K562 (cell line): ENCODE data around the gene NAT10. TPM values are rescaled to one million over a fixed set of nuclear protein-coding genes. Genes with fewer than 3 reads are reported as not detected.

Experiments used
- NUFIP1 ChIP-seq: fragments of 450-650 bp; IDR thresholded peaks from 2 replicates; pipeline ENCODE4 v1.6.1; 2018; ENCODE audit not compliant: partially characterized antibody
- REST ChIP-seq, 2 experiments: fragments of 450-650 bp; formaldehyde crosslinking in 1 of 2; IDR thresholded peaks; 2 replicates each; pipeline versions ENCODE4 v1.4.0 to v1.6.1; 2014 to 2020; ENCODE audit warnings: mild to moderate bottlenecking in 2 of 2, borderline replicate concordance in 1 of 2, low read depth in 1 of 2
- ZBTB8A ChIP-seq: fragments of 450-650 bp; IDR thresholded peaks from 2 replicates; pipeline ENCODE4 v1.6.1; 2018; ENCODE audit warnings: mild to moderate bottlenecking, moderate library complexity; ENCODE audit not compliant: partially characterized antibody
- ZKSCAN8 ChIP-seq: fragments of 200-800 bp; sonication (Bioruptor generic); IDR thresholded peaks from 2 replicates; pipeline ENCODE4 v1.6.1; 2016; ENCODE audit warnings: missing genetic modification characterization, missing compliant biosample characterization
- polyA plus RNA-seq, 8 experiments: library from polyadenylated mRNA; depleted of rRNA in 4 of 8; stranded (reverse) in 5 of 8; unstranded in 3 of 8; fragments of >200 nt; fragmentation: Nextera tagmentation in 2 of 8; fragmentation: Illumina TruSeq in 1 of 8; extraction: Ambion mirVana in 2 of 8; extraction: Trizol in 1 of 8; gene quantifications; 2 replicates each; pipeline versions ENCODE4 v1.2.1 to v1.2.3, GENCODE V29; 2011 to 2014; ENCODE audit warnings: inconsistent platforms in 1 of 8, missing spikeins in 1 of 8
- total RNA-seq, 7 experiments: library from RNA; depleted of rRNA in 6 of 7; stranded (reverse); fragments of >200 nt in 6 of 7; fragmentation: Illumina TruSeq in 2 of 7; extraction: Trizol in 2 of 7; gene quantifications; 2 replicates each; pipeline versions ENCODE4 v1.2.1 to v1.2.3, GENCODE V29; 2011 to 2021; ENCODE audit warnings: low replicate concordance in 1 of 7
- TF ChIP-seq, protein P1 (sequence below): fragments of 200-400 bp; formaldehyde crosslinking; IDR thresholded peaks from 2 replicates; pipeline ENCODE4 v1.6.1; 2017; ENCODE audit warnings: mild to moderate bottlenecking, low read depth, low read length, moderate library complexity
- TF ChIP-seq, protein P2 (sequence below), 2 experiments: IDR thresholded peaks; 2 replicates each; pipeline ENCODE4 v1.6.1; 2011; ENCODE audit warnings: borderline replicate concordance in 1 of 2, control low read depth in 1 of 2, low read depth in 1 of 2, low read length in 1 of 2, mild to moderate bottlenecking in 1 of 2, mixed read lengths in 1 of 2, moderate library complexity in 1 of 2; ENCODE audit not compliant: insufficient read depth in 1 of 2, insufficient read length in 1 of 2, poor library complexity in 1 of 2, severe bottlenecking in 1 of 2; ENCODE audit errors: extremely low read depth in 1 of 2
- TF ChIP-seq, protein P3 (sequence below): fragments of 450-650 bp; formaldehyde crosslinking; IDR thresholded peaks from 2 replicates; pipeline ENCODE4 v1.4.0; 2020; ENCODE audit warnings: mild to moderate bottlenecking, moderate library complexity
- TF ChIP-seq, protein P4 (sequence below): IDR thresholded peaks from 2 replicates; pipeline ENCODE4 v1.6.1; 2011; ENCODE audit warnings: borderline replicate concordance, low read depth, mild to moderate bottlenecking, moderate library complexity, low read length; ENCODE audit not compliant: insufficient read depth, poor library complexity, severe bottlenecking

Gene NAT10
- total and polyA plus RNA-seq, 9 of the 15 experiments (the other 6 are each of a cell fraction or from before 2014, with no cell fraction given): 55.4 to 125 (median 86.3) TPM

GRCh38 chr11:34105079-34105956 is at the start of gene NAT10 (continued):
- TF ChIP-seq ZKSCAN8 (CRISPR knock-in tag) (no peak), NUFIP1 (no peak), REST (IDR thresholded peaks at IDR 0.05; ENCODE audit: borderline replicate concordance) (0 out of 2 replicates have a peak, but pooled peaks have one; percentile 3), REST (CRISPR knock-in tag; IDR thresholded peaks at IDR 0.05; ENCODE audit: low read depth) (peak; percentile 66), ZBTB8A (no peak)
- TF ChIP-seq, protein P1, sequence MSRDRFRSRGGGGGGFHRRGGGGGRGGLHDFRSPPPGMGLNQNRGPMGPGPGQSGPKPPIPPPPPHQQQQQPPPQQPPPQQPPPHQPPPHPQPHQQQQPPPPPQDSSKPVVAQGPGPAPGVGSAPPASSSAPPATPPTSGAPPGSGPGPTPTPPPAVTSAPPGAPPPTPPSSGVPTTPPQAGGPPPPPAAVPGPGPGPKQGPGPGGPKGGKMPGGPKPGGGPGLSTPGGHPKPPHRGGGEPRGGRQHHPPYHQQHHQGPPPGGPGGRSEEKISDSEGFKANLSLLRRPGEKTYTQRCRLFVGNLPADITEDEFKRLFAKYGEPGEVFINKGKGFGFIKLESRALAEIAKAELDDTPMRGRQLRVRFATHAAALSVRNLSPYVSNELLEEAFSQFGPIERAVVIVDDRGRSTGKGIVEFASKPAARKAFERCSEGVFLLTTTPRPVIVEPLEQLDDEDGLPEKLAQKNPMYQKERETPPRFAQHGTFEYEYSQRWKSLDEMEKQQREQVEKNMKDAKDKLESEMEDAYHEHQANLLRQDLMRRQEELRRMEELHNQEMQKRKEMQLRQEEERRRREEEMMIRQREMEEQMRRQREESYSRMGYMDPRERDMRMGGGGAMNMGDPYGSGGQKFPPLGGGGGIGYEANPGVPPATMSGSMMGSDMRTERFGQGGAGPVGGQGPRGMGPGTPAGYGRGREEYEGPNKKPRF: no peak
- TF ChIP-seq, protein P2, sequence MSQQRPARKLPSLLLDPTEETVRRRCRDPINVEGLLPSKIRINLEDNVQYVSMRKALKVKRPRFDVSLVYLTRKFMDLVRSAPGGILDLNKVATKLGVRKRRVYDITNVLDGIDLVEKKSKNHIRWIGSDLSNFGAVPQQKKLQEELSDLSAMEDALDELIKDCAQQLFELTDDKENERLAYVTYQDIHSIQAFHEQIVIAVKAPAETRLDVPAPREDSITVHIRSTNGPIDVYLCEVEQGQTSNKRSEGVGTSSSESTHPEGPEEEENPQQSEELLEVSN (IDR thresholded peaks at IDR 0.05; ENCODE audit: borderline replicate concordance in 1 of 2, extremely low read depth in 1 of 2, insufficient read depth in 1 of 2, insufficient read length in 1 of 2, low read depth in 1 of 2, low read length in 1 of 2, poor library complexity in 1 of 2, severe bottlenecking in 1 of 2): peak; percentile 52 to 82
- TF ChIP-seq, protein P3, sequence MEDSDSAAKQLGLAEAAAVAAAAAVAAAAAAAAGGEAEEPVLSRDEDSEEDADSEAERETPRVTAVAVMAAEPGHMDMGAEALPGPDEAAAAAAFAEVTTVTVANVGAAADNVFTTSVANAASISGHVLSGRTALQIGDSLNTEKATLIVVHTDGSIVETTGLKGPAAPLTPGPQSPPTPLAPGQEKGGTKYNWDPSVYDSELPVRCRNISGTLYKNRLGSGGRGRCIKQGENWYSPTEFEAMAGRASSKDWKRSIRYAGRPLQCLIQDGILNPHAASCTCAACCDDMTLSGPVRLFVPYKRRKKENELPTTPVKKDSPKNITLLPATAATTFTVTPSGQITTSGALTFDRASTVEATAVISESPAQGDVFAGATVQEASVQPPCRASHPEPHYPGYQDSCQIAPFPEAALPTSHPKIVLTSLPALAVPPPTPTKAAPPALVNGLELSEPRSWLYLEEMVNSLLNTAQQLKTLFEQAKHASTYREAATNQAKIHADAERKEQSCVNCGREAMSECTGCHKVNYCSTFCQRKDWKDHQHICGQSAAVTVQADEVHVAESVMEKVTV (CRISPR knock-in tag): peak; percentile 43; the same call in 1 of the 2 replicates
- TF ChIP-seq, protein P4, sequence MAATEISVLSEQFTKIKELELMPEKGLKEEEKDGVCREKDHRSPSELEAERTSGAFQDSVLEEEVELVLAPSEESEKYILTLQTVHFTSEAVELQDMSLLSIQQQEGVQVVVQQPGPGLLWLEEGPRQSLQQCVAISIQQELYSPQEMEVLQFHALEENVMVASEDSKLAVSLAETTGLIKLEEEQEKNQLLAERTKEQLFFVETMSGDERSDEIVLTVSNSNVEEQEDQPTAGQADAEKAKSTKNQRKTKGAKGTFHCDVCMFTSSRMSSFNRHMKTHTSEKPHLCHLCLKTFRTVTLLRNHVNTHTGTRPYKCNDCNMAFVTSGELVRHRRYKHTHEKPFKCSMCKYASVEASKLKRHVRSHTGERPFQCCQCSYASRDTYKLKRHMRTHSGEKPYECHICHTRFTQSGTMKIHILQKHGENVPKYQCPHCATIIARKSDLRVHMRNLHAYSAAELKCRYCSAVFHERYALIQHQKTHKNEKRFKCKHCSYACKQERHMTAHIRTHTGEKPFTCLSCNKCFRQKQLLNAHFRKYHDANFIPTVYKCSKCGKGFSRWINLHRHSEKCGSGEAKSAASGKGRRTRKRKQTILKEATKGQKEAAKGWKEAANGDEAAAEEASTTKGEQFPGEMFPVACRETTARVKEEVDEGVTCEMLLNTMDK: peak; percentile 85
